ENCODE measurements around the gene ROBO1.

ROBO1 gene

DNA sequence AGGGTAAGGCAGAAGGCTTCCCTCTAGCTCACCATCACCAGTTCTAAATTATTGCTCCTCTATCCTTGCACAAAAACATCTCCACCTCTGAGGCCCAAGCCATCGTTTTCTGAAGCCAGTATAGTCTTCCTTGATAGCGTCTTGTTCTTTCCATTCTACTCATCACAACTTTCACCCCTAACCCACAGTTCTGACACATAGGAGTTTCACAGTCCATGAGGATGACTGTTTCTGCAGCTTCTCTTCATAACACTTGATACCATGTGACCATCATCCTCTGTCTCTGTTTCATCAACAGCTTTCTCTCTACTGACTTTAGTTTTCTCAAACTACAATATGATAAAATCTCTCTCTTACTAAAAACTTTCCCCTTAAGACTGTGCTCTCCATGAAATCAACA lies 1166.5 kb downstream of the ROBO1 start:
- ATAC-seq = no peak

DNA sequence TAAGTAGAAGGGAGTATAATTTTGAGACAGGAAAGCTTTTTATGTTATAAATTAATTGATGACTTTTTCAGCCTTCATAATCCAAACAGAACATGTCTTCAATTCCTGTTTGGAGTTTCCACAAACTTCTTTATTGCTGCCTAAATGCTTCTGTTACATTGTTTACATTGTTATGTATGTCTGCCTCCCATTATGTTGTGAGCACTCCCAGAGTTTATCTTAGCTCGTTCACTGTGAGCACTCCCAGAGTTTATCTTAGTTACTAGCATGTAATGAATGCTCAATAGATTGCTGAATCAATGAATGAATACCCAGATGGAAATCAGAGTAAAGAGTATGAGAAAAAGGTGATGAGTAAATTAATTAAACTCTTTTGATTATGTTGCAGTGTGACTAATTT lies 1178.0 kb downstream of the ROBO1 start:
- no peak for ATAC-seq

DNA sequence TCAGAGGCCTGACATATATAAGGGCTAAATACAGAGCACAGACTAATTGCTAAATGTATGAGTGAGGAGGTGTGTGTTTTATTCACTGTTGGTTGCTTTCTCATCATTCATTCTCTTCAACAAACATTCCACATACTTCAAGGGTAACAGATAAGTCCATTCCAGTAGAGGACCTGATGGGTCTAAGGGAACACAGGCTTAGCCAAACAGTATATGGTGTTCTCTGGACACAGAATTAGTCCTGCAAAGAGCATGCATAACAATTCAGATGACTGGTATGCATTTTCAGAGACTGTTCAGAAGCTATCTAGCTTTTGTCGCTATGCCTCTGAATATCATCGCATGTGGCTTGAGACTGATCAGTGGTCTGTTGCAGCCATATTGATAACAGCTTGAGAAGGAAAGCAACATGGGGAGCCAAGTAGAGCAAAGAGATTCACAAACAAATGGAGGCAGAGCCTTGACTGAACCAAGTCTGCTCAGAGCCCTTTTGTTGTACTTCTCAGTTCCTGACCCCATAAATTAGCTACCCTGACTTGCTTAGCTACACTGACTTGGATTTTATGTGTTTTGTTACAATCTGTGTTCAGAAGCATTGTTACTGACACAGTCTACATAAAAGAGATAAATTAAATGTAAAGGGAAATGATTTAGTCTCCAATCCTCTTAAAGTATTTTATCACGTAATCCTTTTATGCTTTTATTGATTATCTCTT lies 1178.7 kb downstream of the ROBO1 start:
- ATAC-seq = no peak

DNA sequence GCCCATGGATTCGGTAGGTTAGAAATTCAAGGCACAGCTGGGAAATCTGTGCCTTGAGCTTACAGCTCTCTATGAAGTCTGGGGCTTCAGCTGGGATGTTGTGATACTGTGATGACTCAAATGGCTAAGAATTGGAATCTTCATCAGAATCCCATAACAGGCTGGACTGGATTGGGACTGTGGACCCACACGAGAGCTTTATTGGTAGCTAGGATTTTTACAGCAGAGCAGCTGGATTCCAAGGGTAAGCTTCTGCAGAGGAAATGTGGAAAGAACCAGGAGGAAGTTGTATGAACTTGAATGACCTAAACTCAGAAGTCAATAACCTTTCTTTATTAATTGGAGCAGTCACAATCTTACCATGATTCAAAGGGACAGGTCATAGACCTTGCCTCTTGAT lies 1187.1 kb downstream of the ROBO1 start:
- ATAC-seq = no peak

- ATAC-seq = no peak
Measured at GRCh38 chr3:78571486-78571885, 1196.3 kb downstream of the ROBO1 start.

DNA sequence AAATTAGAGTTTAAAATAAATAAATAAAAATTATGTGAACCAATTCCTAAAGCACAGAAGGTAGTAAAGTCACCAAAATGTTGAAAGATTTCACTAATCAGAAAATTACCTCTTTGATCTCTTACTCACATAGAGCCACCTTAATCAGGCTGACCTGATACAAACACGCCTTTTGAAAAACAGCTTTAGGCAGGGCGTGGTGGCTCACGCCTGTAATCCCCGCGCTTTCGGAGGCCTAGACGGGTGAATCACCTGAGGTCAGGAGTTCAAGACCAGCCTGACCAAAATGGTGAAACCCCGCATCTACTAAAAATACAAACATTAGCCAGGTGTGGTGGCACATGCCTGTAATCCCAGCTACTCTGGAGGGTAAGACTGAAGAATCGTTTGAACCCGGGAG lies 1197.3 kb downstream of the ROBO1 start:
- ATAC-seq = no peak

- ATAC-seq = no peak
Measured at GRCh38 chr3:78569804-78570203, 1198.0 kb downstream of the ROBO1 start.

DNA sequence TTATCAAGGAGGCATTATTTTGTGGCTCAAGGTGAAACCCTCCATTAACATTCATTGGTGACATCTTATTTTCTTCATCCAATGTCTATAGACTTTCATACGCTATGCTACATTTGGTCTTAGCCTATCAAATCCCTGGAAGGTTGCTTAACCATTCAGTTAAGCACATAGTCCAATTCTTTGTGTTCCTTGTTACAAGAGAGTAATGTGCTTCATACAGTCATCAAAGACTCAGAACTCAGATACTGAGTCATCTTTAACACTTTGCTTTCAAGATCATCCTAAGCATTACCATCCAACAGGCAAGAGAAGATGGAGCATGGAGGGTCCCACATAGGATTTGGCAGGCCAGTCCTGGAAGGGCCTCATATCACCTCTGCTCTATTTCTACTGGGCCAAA lies 1202.1 kb downstream of the ROBO1 start:
- ATAC-seq = no peak

DNA sequence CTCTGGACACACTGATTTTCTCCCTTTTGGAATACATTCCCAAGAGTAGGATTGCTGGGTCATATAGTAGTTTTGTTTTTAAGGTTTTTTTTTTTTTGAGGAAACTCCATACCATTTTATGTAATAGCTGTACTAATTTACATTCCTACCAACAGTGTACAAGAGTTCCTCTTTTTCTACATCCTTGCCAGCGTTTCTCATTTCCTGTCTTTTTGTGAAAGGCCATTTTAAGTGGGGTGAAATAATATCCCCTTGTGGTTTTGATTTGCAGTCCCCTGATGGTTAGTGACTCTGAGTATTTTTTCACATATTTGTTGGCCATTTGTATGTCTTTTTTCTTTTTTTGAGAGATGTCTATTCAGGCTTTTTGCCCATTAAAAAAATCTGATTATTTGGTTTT lies 1205.5 kb downstream of the ROBO1 start:
- no peak for ATAC-seq

All from activated CD4-positive, CD25-positive, alpha-beta regulatory T cell treated with anti-CD3 and anti-CD28 coated beads, Interleukin-2, amount 50 U/mL, for 24 hours (primary cell).